ENCODE data around the gene NDUFV3. TPM values are rescaled to one million over a fixed set of nuclear protein-coding genes. Genes with fewer than 3 reads are reported as not detected.
"Not testable (repeated sequence)": the region's sequence is repeated elsewhere in the genome, so short reads cannot be mapped to it uniquely, and the experiment has no call there.

The NDUFV3 gene
- total and polyA plus RNA-seq, 4 donors = 17.7 to 45.1 (median 28.2) TPM

DNA sequence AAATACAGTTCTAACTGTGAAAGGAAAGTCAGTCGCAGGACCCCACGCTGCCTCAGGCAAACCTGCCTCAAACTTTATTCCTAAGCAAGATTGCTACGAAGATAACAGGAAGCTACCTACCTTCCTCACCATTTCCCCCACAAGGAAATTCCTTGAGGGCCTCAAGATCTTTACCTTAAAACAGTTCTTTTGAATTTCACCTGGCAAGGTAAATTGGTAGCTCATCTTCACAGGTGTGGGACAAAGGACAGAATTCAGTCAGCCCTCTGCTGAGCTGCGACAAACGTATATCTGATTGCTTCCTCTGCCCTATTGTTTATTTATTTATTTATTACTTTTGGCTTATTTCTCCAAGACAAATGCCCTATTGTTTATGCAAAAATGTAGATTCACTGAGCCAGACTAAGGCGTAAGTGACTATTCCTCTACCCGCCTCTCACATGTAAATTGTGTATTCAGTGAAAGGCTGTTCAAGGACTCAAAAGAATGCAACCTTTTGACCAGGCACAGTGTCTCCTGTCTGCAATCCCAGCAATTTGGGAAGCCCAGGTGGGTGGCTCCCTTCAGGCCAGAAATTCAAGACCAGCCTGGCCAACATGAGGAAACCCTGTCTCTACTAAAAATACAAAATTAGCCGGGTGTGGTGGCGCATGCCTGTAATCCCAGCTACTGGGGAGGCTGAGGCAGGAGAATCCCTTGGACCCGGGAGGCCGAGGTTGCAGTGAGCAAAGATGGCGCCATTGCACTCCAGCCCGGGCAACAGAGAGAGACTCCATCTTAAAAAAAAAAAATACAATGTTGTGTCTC lies 63.9 kb downstream of the NDUFV3 start:
- DNase-seq (no peak), ATAC-seq (ENCODE audit: insufficient read depth, low FRiP score) (no peak)
- Histone ChIP-seq H3K36me3 (ENCODE audit: control insufficient read depth in 4 of 4, insufficient read depth in 4 of 4, low read length in 4 of 4) (no peaks in the 10 kb centered on the region), H3K4me3 (no peak overlapping the region), H3K9ac (ENCODE audit: insufficient read depth in 1 of 2, low read length in 2 of 2) (no peak overlapping the region), H3K27me3 (ENCODE audit: control insufficient read depth in 3 of 3, insufficient read depth in 3 of 3, low read length in 2 of 3) (no peaks in the 10 kb centered on the region), H3K4me1 (ENCODE audit: control insufficient read depth in 5 of 5, insufficient read depth in 5 of 5, low read length in 5 of 5) (peaks cover 0 to 11% (median 0%) of the 10 kb centered on the region in 5 donors), H3K9me3 (ENCODE audit: control insufficient read depth in 4 of 4, insufficient read depth in 3 of 4, low read length in 3 of 4) (no peaks in the 10 kb centered on the region), H3K27ac (ENCODE audit: low read depth in 1 of 2, low read length in 1 of 2) (no peak overlapping the region)
- 87 to 90% methylated on average over 13 of the region's 13 CpGs for WGBS, 2 donors
- TF ChIP-seq, protein P1, sequence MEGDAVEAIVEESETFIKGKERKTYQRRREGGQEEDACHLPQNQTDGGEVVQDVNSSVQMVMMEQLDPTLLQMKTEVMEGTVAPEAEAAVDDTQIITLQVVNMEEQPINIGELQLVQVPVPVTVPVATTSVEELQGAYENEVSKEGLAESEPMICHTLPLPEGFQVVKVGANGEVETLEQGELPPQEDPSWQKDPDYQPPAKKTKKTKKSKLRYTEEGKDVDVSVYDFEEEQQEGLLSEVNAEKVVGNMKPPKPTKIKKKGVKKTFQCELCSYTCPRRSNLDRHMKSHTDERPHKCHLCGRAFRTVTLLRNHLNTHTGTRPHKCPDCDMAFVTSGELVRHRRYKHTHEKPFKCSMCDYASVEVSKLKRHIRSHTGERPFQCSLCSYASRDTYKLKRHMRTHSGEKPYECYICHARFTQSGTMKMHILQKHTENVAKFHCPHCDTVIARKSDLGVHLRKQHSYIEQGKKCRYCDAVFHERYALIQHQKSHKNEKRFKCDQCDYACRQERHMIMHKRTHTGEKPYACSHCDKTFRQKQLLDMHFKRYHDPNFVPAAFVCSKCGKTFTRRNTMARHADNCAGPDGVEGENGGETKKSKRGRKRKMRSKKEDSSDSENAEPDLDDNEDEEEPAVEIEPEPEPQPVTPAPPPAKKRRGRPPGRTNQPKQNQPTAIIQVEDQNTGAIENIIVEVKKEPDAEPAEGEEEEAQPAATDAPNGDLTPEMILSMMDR (IDR thresholded peaks at IDR 0.05; ENCODE audit: control extremely low read depth, extremely low read depth) = no peak

DNA sequence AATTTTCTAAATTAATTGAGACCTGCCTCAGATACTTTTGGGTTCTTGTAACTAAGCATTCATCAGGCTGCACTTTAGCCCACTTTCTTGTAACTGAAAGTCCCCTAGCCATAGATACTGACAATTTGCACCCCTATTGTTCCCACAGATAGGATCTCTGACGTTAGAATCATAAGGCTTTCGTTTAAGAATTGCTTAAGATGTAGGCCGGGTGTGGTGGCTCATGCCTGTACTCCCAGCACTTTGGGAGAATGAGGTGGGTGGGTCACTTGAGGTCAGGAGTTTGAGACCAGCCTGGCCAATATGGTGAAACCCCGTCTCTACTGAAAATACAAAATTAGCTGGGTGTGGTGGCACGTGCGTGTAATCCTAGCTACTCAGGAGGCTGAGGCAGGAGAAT lies 65.0 kb downstream of the NDUFV3 start:
- H3K27me3 ChIP-seq (ENCODE audit: control insufficient read depth in 3 of 3, insufficient read depth in 3 of 3, low read length in 2 of 3); DNase-seq; ATAC-seq (ENCODE audit: insufficient read depth, low FRiP score); H3K9ac ChIP-seq (ENCODE audit: insufficient read depth in 1 of 2, low read length in 2 of 2); H3K9me3 ChIP-seq (ENCODE audit: control insufficient read depth in 4 of 4, insufficient read depth in 3 of 4, low read length in 3 of 4); H3K27ac ChIP-seq (ENCODE audit: low read depth in 1 of 2, low read length in 1 of 2); H3K4me3 ChIP-seq; H3K36me3 ChIP-seq (ENCODE audit: control insufficient read depth in 4 of 4, insufficient read depth in 4 of 4, low read length in 4 of 4): not testable (repeated sequence)
- WGBS, 2 donors = 72 to 80% methylated on average over 6 of the region's 6 CpGs
- H3K4me1 ChIP-seq (ENCODE audit: control insufficient read depth in 5 of 5, insufficient read depth in 5 of 5, low read length in 5 of 5) = peaks cover 0 to 11% (median 0%) of the 10 kb centered on the region in 5 donors

DNA sequence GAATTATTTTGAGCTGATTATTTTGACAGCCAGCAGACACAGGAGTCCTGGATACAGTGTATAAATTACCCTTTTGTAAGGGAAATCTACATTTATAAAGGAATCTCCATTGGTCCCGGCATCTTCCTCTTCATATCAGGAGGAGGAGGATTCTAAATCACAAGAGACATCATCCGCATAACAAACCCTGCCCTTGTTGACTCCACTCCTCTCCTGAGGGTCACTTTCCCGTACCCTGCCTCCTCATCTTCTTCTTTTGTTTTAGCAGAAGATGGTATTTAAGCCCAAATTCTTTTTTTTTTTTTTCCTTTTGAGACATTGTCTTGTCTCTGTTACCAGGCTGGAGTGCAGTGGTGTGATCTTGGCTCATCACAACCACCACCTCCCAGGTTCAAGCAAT lies 66.6 kb downstream of the NDUFV3 start:
- TF ChIP-seq, protein P1 (IDR thresholded peaks at IDR 0.05; ENCODE audit: control extremely low read depth, extremely low read depth) = no peak
- Histone ChIP-seq H3K36me3 (ENCODE audit: control insufficient read depth in 4 of 4, insufficient read depth in 4 of 4, low read length in 4 of 4) (no peaks in the 10 kb centered on the region), H3K4me3 (no peak overlapping the region), H3K27ac (ENCODE audit: low read depth in 1 of 2, low read length in 1 of 2) (no peak overlapping the region), H3K4me1 (ENCODE audit: control insufficient read depth in 5 of 5, insufficient read depth in 5 of 5, low read length in 5 of 5) (peaks cover 0 to 11% (median 0%) of the 10 kb centered on the region in 5 donors), H3K9me3 (ENCODE audit: control insufficient read depth in 4 of 4, insufficient read depth in 3 of 4, low read length in 3 of 4) (no peaks in the 10 kb centered on the region), H3K27me3 (ENCODE audit: control insufficient read depth in 3 of 3, insufficient read depth in 3 of 3, low read length in 2 of 3) (no peaks in the 10 kb centered on the region), H3K9ac (ENCODE audit: insufficient read depth in 1 of 2, low read length in 2 of 2) (no peak overlapping the region)
- DNase-seq = no peak
- ATAC-seq (ENCODE audit: insufficient read depth, low FRiP score) = no peak
- WGBS, 2 donors = 89 to 92% methylated on average over 3 of the region's 3 CpGs

DNA sequence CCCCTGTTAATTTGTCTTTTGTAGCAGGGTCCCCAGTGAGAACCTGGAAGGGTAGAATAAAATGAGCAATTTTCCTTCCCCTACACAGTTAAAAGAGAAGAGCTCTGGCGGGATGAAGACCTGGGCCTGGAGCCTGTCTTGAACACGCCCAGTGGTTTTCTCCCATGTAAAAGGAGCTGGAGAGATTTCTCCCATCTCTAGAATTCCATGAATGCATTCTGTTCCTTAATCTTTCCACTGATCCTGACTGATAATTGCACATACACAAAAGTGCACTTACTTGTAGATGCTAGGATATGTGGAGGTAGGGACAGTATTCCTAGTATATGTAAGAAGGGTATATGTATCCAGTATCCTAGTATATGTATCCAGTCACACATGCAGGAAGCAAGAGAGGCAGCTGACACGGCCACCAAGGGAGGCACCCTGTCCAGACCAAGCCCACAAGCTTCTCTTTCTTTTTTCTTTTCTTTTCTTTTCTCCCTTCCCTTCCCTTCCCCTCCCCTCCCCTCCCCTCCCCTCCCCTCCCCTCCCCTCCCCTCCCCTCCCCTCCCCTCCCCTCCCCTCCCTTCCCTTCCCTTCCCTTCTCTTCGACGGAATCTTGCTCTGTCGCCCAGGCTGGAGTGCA lies 69.4 kb downstream of the NDUFV3 start:
- ATAC-seq (ENCODE audit: insufficient read depth, low FRiP score) = no peak
- 80 to 83% methylated on average over 3 to 4 of the region's 6 CpGs for WGBS, 2 donors
- Histone ChIP-seq H3K27ac (ENCODE audit: low read depth in 1 of 2, low read length in 1 of 2) (no peak overlapping the region), H3K27me3 (ENCODE audit: control insufficient read depth in 3 of 3, insufficient read depth in 3 of 3, low read length in 2 of 3) (no peaks in the 10 kb centered on the region), H3K36me3 (ENCODE audit: control insufficient read depth in 4 of 4, insufficient read depth in 4 of 4, low read length in 4 of 4) (no peaks in the 10 kb centered on the region), H3K4me3 (no peak overlapping the region), H3K4me1 (ENCODE audit: control insufficient read depth in 5 of 5, insufficient read depth in 5 of 5, low read length in 5 of 5) (no peaks in the 10 kb centered on the region), H3K9ac (ENCODE audit: insufficient read depth in 1 of 2, low read length in 2 of 2) (no peak overlapping the region), H3K9me3 (ENCODE audit: control insufficient read depth in 4 of 4, insufficient read depth in 3 of 4, low read length in 3 of 4) (no peaks in the 10 kb centered on the region)
- no peak for DNase-seq
- TF ChIP-seq, protein P1 (IDR thresholded peaks at IDR 0.05; ENCODE audit: control extremely low read depth, extremely low read depth) = no peak
